Muscle of leg (tissue), 11 donors: ENCODE results near the gene PRSS53. TPM values are rescaled to one million over a fixed set of nuclear protein-coding genes. Genes with fewer than 3 reads are reported as not detected.

Experiments
- DNase-seq: peaks from one replicate; pipeline ENCODE4 v3.0.0; 2013
- H3K27ac ChIP-seq: one replicate; pipeline ENCODE4 v1.5.1; 2013; ENCODE audit warnings: mild to moderate bottlenecking, low read length, control low read depth
- H3K27me3 ChIP-seq: one replicate; pipeline ENCODE4 v1.6.1; 2013; ENCODE audit warnings: low read length; ENCODE audit not compliant: control insufficient read depth, insufficient read depth
- H3K36me3 ChIP-seq: one replicate; pipeline ENCODE4 v1.6.1; 2013; ENCODE audit warnings: low read length; ENCODE audit not compliant: control insufficient read depth, insufficient read depth
- H3K4me1 ChIP-seq: one replicate; pipeline ENCODE4 v1.6.1; 2013; ENCODE audit warnings: low read length; ENCODE audit not compliant: control insufficient read depth, insufficient read depth
- H3K4me3 ChIP-seq: one replicate; pipeline ENCODE4 v1.5.1; 2013; ENCODE audit warnings: low read length, control low read depth
- H3K9me3 ChIP-seq: replicated peaks from 2 replicates; pipeline ENCODE4 v1.6.1; 2013; ENCODE audit warnings: low read depth, low read length; ENCODE audit not compliant: control insufficient read depth
- WGBS: methylation state at CpG from one replicate; pipeline ENCODE4 v1.1.5; 2013; ENCODE audit warnings: missing lambda C conversion rate; ENCODE audit not compliant: insufficient coverage; 5-methylcytosine and 5-hydroxymethylcytosine counted together
- polyA plus RNA-seq, 8 donors: library from polyadenylated mRNA; unstranded; fragments of 120-200 nt; gene quantifications; one replicate each; pipeline versions ENCODE4 v1.2.1 to v1.2.3, GENCODE V29; 2013; ENCODE audit warnings: inconsistent platforms in 1 of 8, low replicate concordance in 1 of 8; ENCODE audit not compliant: insufficient read length in 8 of 8, insufficient read depth in 1 of 8
- total RNA-seq: library from RNA; stranded (reverse); fragments of 120-200 nt; gene quantifications from one replicate; pipeline ENCODE4 v1.2.4, GENCODE V29; 2013

Gene PRSS53
- total and polyA plus RNA-seq, 9 donors = 1.8 to 11.5 (median 4.8) TPM

GRCh38 chr16:31067342-31067741 lies 21.4 kb downstream of the PRSS53 start:
- Histone ChIP-seq H3K4me1 (peaks cover 48% of the 10 kb centered on the region), H3K9me3 (no peaks in the 10 kb centered on the region), H3K36me3 (peaks cover 7% of the 10 kb centered on the region), H3K27me3 (no peaks in the 10 kb centered on the region), H3K4me3 (no peak overlapping the region), H3K27ac (no peak overlapping the region)
- DNase-seq = no peak
- 100% methylated on average over 1 of the region's 3 CpGs for WGBS

GRCh38 chr16:31064882-31065461 lies 23.8 kb downstream of the PRSS53 start:
- 23% methylated on average over 3 of the region's 4 CpGs for WGBS
- Histone ChIP-seq H3K4me3 (no peak overlapping the region), H3K27me3 (no peaks in the 10 kb centered on the region), H3K4me1 (peaks cover 36% of the 10 kb centered on the region), H3K9me3 (no peaks in the 10 kb centered on the region), H3K27ac (peak overlapping the region; percentile 95), H3K36me3 (peaks cover 30% of the 10 kb centered on the region)
- peak; percentile 99 for DNase-seq

GRCh38 chr16:31063843-31064611 lies 24.7 kb downstream of the PRSS53 start:
- Histone ChIP-seq H3K4me1 (peaks cover 36% of the 10 kb centered on the region), H3K4me3 (no peak overlapping the region), H3K27me3 (no peaks in the 10 kb centered on the region), H3K27ac (peak overlapping the region; percentile 95), H3K9me3 (no peaks in the 10 kb centered on the region), H3K36me3 (peaks cover 30% of the 10 kb centered on the region)
- DNase-seq = peak; percentile 15
- 94% methylated on average over 53 of the region's 56 CpGs for WGBS

- H3K27ac ChIP-seq = peak overlapping the region; percentile 95
- peaks cover 36% of the 10 kb centered on the region for H3K4me1 ChIP-seq
- peak; percentile 9 for DNase-seq
- WGBS = 94% methylated on average over 9 of the region's 9 CpGs
- H3K27me3 ChIP-seq = no peaks in the 10 kb centered on the region
- H3K36me3 ChIP-seq = peaks cover 30% of the 10 kb centered on the region
- H3K4me3 ChIP-seq = no peak overlapping the region
- H3K9me3 ChIP-seq = no peaks in the 10 kb centered on the region
These were observed 25.3 kb downstream of the PRSS53 start for GRCh38 chr16:31063495-31063842.

GRCh38 chr16:31061813-31062440 lies 26.8 kb downstream of the PRSS53 start:
- Histone ChIP-seq H3K4me3 (no peak overlapping the region), H3K4me1 (peaks cover 36% of the 10 kb centered on the region), H3K27me3 (no peaks in the 10 kb centered on the region), H3K27ac (no peak overlapping the region), H3K36me3 (peaks cover 34% of the 10 kb centered on the region), H3K9me3 (no peaks in the 10 kb centered on the region)
- whole genome bisulfite sequencing = 94% methylated on average over 49 of the region's 54 CpGs
- DNase-seq = no peak

- DNase-seq = peak; percentile 1
- Histone ChIP-seq H3K4me1 (peaks cover 32% of the 10 kb centered on the region), H3K36me3 (peaks cover 34% of the 10 kb centered on the region), H3K27ac (no peak overlapping the region), H3K4me3 (no peak overlapping the region), H3K27me3 (no peaks in the 10 kb centered on the region), H3K9me3 (no peaks in the 10 kb centered on the region)
- WGBS = 94% methylated on average over 42 of the region's 42 CpGs
These were observed 27.5 kb downstream of the PRSS53 start for GRCh38 chr16:31061126-31061812.

- H3K4me1 ChIP-seq = peaks cover 4% of the 10 kb centered on the region
- no peak overlapping the region for H3K27ac ChIP-seq
- no peak for DNase-seq
- no peak overlapping the region for H3K4me3 ChIP-seq
- no peaks in the 10 kb centered on the region for H3K9me3 ChIP-seq
- H3K27me3 ChIP-seq = no peaks in the 10 kb centered on the region
- H3K36me3 ChIP-seq = peaks cover 9% of the 10 kb centered on the region
- 60% methylated on average over 1 of the region's 4 CpGs for WGBS
These were observed 33.1 kb downstream of the PRSS53 start for GRCh38 chr16:31055613-31056012.

- no peak overlapping the region for H3K27ac ChIP-seq
- no peak overlapping the region for H3K4me3 ChIP-seq
- no peaks in the 10 kb centered on the region for H3K9me3 ChIP-seq
- no CpG with 5 or more reads among the region's 2 CpGs for WGBS
- H3K36me3 ChIP-seq = no peaks in the 10 kb centered on the region
- DNase-seq = no peak
- no peaks in the 10 kb centered on the region for H3K27me3 ChIP-seq
- H3K4me1 ChIP-seq = peaks cover 9% of the 10 kb centered on the region
These were observed 36.6 kb downstream of the PRSS53 start for GRCh38 chr16:31052114-31052513.

- no peak overlapping the region for H3K27ac ChIP-seq
- WGBS = 55% methylated on average over 6 of the region's 10 CpGs
- no peaks in the 10 kb centered on the region for H3K36me3 ChIP-seq
- H3K4me1 ChIP-seq = peaks cover 9% of the 10 kb centered on the region
- no peaks in the 10 kb centered on the region for H3K9me3 ChIP-seq
- no peak overlapping the region for H3K4me3 ChIP-seq
- no peaks in the 10 kb centered on the region for H3K27me3 ChIP-seq
- peak; percentile 53 for DNase-seq
These were observed 38.3 kb downstream of the PRSS53 start for GRCh38 chr16:31050280-31051030.
